Neural crest cell (in vitro differentiated cells): ENCODE data around the gene PFKFB3. TPM values are rescaled to one million over a fixed set of nuclear protein-coding genes. Genes with fewer than 3 reads are reported as not detected.

ENCODE experiments used
- DNase-seq: peaks from one replicate; pipeline ENCODE4 v3.0.0; 2021; ENCODE audit warnings: low read depth, mixed read lengths, low spot score
- H3K27ac Mint-ChIP-seq: one replicate; pipeline ENCODE4 v1.8.0; 2021; ENCODE audit warnings: mild to moderate bottlenecking, mixed read lengths; ENCODE audit not compliant: unreplicated experiment
- H3K27me3 Mint-ChIP-seq: 2 replicates; pipeline ENCODE4 v1.8.0; 2021; ENCODE audit warnings: low read depth, mild to moderate bottlenecking, mixed read lengths
- H3K36me3 Mint-ChIP-seq: 2 replicates; pipeline ENCODE4 v1.8.0; 2021; ENCODE audit warnings: low read depth, mild to moderate bottlenecking, mixed read lengths
- H3K4me1 Mint-ChIP-seq: 2 replicates; pipeline ENCODE4 v1.8.0; 2021; ENCODE audit warnings: mixed read lengths
- H3K4me3 Mint-ChIP-seq: one replicate; pipeline ENCODE4 v1.8.0; 2021; ENCODE audit warnings: mild to moderate bottlenecking, mixed read lengths
- H3K9me3 Mint-ChIP-seq: 2 replicates; pipeline ENCODE4 v1.8.0; 2021; ENCODE audit warnings: mixed read lengths
- CTCF ChIP-seq: fragments of 200-600 bp; sonication (generic); conservative IDR thresholded peaks from 2 replicates; pipeline ENCODE4 v1.5.0; 2021; ENCODE audit warnings: antibody characterized with exemption, mild to moderate bottlenecking
- total RNA-seq: library from RNA; stranded (reverse); gene quantifications from 2 replicates; pipeline ENCODE4 v1.2.1, GENCODE V29; 2021

Gene PFKFB3
- total RNA-seq, 1 donor from 2014 or later = 36.7 TPM

- no peaks in the 10 kb centered on the region for H3K27me3 Mint-ChIP-seq
- peaks cover 31% of the 10 kb centered on the region for H3K4me1 Mint-ChIP-seq
- no peak for DNase-seq
- no peaks in the 10 kb centered on the region for H3K9me3 Mint-ChIP-seq
- H3K36me3 Mint-ChIP-seq = no peaks in the 10 kb centered on the region
- no peak overlapping the region for H3K4me3 Mint-ChIP-seq
- TF ChIP-seq CTCF = no peak
- no peak overlapping the region for H3K27ac Mint-ChIP-seq
Observed at GRCh38 chr10:6276356-6276755, 73.6 kb downstream of the PFKFB3 start.

- H3K9me3 Mint-ChIP-seq = no peaks in the 10 kb centered on the region
- peaks cover 31% of the 10 kb centered on the region for H3K4me1 Mint-ChIP-seq
- H3K27me3 Mint-ChIP-seq = no peaks in the 10 kb centered on the region
- no peak overlapping the region for H3K4me3 Mint-ChIP-seq
- DNase-seq = no peak
- TF ChIP-seq CTCF = no peak
- H3K27ac Mint-ChIP-seq = no peak overlapping the region
- H3K36me3 Mint-ChIP-seq = no peaks in the 10 kb centered on the region
Observed at GRCh38 chr10:6278519-6279120, 75.9 kb downstream of the PFKFB3 start.

- TF ChIP-seq CTCF = no peak
- Mint-ChIP-seq H3K27ac (peak overlapping the region; percentile 16), H3K4me1 (peaks cover 31% of the 10 kb centered on the region), H3K27me3 (no peaks in the 10 kb centered on the region), H3K36me3 (no peaks in the 10 kb centered on the region), H3K4me3 (no peak overlapping the region), H3K9me3 (no peaks in the 10 kb centered on the region)
- peak; percentile 15 for DNase-seq
Observed at GRCh38 chr10:6279540-6280267, 77.0 kb downstream of the PFKFB3 start.

GRCh38 chr10:6280291-6280690 is 77.6 kb downstream of the PFKFB3 start:
- no peak overlapping the region for H3K4me3 Mint-ChIP-seq
- TF ChIP-seq CTCF = no peak
- no peaks in the 10 kb centered on the region for H3K9me3 Mint-ChIP-seq
- DNase-seq = no peak
- no peaks in the 10 kb centered on the region for H3K27me3 Mint-ChIP-seq
- no peaks in the 10 kb centered on the region for H3K36me3 Mint-ChIP-seq
- peaks cover 25% of the 10 kb centered on the region for H3K4me1 Mint-ChIP-seq
- no peak overlapping the region for H3K27ac Mint-ChIP-seq

- Mint-ChIP-seq H3K4me1 (peaks cover 21% of the 10 kb centered on the region), H3K36me3 (no peaks in the 10 kb centered on the region), H3K4me3 (no peak overlapping the region), H3K9me3 (no peaks in the 10 kb centered on the region), H3K27me3 (no peaks in the 10 kb centered on the region), H3K27ac (no peak overlapping the region)
- no peak for DNase-seq
- no peak for TF ChIP-seq CTCF
Observed at GRCh38 chr10:6282454-6282958, 79.8 kb downstream of the PFKFB3 start.
